NCI-H524 (cell line): ENCODE measurements around the gene SSPN.
"Not testable (repeated sequence)": the region's sequence is repeated elsewhere in the genome, so short reads cannot be mapped to it uniquely, and the experiment has no call there.

Experiments
- DNase-seq, 2 experiments: peaks; one replicate each; lab custom pipeline; 2025; lab: John Stamatoyannopoulos, UW

Gene SSPN

GRCh38 chr12:26229910-26230309 lies 34.5 kb downstream of the SSPN start:
- no peak for DNase-seq

- DNase-seq = no peak
These were observed 36.1 kb downstream of the SSPN start for GRCh38 chr12:26231470-26231869.

GRCh38 chr12:26231921-26232320 lies 36.5 kb downstream of the SSPN start:
- DNase-seq = no peak

DNA sequence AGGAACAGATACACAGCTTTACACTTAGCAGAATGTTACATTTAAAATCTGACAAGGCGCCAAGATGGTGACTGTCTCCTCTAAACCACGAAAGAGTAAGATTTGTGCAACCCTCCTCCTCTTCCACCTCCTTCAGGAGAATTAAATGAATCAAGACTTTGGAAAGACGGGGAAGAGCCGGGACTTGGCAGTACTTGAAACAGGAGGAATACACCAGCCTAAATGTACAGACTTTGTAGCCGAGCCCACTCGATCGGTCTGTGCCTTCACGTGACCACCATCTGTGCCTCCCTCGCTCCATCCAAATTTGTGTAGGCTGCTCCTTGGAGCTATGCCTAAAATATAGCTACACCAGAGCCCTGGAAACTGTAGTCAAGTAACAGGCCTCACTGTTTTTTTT lies 38.3 kb downstream of the SSPN start:
- peak; percentile 74 to 87 for DNase-seq

DNA sequence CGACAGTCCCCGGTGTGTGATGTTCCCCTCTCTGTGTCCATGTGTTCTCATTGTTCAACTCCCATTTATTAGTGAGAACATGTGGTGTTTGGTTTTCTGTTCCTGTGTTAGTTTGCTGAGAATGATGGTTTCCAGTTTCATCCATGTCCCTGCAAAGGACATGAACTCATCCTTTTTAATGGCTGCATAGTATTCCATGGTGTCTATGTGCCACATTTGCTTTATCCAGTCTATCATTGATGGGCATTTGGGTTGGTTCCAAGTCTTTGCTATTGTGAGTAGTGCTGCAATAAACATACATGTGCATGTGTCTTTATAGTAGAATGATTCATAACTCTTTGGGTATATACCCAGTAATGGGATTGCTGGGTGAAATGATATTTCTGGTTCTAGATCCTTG lies 40.1 kb downstream of the SSPN start:
- not testable (repeated sequence) for DNase-seq

GRCh38 chr12:26238341-26239121 lies 43.2 kb downstream of the SSPN start:
- DNase-seq = no peak

- DNase-seq = no peak
These were observed 43.9 kb downstream of the SSPN start for GRCh38 chr12:26239122-26239851.

DNA sequence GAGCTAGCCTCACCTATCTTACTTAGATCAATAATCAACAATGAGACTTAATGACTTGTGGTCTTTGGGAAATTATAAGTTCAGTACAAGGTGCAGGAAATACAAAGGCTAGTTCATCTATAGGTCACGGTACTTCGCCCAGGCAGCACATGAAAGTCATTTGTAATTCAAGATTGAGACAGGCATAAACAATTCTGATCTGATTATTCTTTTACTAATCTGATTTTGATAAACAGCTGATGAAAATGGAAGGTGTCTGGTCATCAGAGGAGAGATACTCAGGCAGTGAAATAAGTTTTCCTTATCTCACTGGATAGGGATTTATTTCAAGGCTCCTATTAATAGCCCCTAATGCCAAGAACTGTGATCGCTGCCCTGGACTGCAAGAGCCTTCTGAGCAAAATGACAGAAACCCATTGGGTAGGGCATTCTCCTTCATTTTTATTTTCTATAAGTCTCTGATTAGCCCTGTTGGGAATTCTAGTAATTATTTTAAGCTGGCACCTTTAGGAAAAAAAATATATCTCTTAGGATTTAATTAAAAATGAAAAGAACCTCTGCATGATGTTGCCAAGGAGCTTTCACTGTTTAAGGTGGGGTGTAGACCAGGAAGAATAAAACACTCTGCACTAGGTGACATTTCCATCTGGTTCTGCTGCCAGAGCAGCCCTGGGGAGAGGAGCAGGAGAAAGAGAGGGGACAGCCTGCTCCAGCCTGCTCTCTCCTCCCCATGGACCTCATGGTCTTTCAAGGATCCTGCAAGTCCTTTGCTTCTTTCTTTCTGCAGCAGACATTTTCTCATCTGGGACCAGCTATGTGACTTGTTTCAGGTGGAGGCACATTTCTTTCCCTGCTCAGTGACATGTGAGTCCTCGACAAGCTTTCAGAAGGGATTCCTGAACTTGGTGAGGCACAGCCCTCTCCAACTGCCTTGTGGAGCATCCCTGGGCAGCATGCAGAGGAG lies 44.8 kb downstream of the SSPN start:
- no peak for DNase-seq

- no peak for DNase-seq
These were observed 45.7 kb downstream of the SSPN start for GRCh38 chr12:26241080-26241479.

- DNase-seq = no peak
These were observed 47.3 kb downstream of the SSPN start for GRCh38 chr12:26242683-26243082.

DNA sequence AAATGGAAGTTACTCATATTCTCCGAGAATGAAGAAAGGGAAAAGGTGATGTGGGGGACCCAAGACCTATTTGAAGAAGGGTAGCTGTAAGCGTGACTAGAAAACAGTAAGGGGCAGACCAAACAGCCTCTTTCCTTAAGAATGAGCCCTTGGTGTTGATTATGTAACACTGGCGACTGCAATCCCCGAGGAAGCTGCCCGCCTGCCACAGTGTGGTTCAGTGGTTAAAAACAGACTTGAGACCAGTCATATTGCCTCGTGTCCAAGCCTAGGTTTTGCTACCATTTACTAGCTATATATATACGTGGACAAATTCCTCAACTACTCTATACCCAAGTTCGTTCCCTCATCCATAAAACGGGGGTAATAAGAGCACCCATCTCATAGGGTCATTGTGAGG lies 49.1 kb downstream of the SSPN start:
- DNase-seq = no peak

GRCh38 chr12:26245175-26245942 lies 50.0 kb downstream of the SSPN start:
- no peak for DNase-seq

DNA sequence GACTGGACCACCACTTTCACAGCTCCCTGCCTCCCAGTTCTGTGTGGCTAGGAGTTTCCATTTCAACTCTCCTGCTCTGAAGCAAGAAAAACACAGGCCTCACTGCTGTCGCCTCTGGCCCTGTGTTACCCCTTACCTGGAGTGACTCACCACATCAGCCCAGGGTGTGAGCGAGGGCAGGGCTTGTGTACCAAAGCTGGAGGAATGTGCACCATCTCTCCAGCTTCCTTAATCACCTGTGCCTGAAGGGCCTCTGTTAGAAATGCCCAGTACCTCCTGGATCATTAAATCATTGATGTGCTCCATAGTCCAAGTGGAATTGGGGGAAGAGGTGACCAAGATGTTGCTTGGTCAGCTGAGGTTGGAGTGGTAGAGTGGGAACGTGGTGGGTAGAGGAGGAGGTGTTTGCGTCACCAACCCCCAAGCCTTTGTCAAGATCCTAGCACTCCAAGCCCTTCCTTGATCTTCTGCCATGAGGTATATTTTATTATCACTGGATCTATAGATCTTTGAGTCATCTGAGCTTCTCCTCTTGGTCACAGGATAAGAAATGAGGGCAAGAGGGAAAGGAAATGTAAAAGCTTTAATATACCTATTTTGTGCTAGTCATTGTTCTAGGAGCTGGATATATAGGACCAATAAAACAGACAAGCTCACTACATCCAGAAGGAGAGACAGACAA lies 51.3 kb downstream of the SSPN start:
- DNase-seq = no peak

DNA sequence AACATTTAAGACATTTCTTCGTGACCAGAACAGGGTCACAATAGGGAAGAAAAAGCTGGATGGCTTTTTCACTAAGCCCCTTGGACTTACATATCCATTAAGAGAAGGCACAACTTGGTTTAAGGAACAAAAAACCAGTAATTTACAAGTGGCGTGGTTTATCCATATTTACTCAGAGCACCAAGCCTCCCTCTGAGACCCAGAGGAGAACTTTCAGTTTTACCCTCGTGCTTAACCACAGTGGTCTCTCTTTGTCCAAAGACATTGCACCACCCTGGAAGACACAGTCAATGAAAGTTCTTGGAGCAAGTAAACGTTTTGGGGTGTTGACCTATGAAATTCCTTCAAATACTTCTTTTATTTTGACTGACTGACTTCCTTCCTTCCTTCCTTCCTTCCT lies 52.5 kb downstream of the SSPN start:
- no peak for DNase-seq

DNA sequence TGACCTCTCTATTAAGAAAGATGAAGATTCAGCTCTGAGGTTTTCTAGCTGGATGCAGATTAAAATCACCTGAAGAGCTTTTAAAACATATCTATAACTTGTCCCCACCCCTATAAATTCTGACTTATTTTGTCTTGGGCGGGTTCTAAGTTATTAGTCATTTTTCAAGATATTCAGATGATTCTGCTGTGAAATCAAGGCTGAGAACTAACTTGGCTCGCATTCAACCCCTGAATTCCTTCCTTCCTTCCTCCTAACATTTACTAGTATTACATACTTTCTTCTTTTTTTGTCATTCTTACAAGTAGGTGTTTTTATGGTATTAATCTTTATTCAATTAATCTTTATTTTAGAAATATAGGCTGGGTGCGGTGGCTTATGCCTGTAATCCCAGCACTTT lies 55.4 kb downstream of the SSPN start:
- DNase-seq = no peak

- no peak for DNase-seq
These were observed 56.2 kb downstream of the SSPN start for GRCh38 chr12:26251600-26251999.

- no peak for DNase-seq
These were observed 57.6 kb downstream of the SSPN start for GRCh38 chr12:26252946-26253345.

- no peak for DNase-seq
These were observed 60.7 kb downstream of the SSPN start for GRCh38 chr12:26255893-26256645.

- no peak for DNase-seq
These were observed 69.0 kb downstream of the SSPN start for GRCh38 chr12:26264215-26264838.

DNA sequence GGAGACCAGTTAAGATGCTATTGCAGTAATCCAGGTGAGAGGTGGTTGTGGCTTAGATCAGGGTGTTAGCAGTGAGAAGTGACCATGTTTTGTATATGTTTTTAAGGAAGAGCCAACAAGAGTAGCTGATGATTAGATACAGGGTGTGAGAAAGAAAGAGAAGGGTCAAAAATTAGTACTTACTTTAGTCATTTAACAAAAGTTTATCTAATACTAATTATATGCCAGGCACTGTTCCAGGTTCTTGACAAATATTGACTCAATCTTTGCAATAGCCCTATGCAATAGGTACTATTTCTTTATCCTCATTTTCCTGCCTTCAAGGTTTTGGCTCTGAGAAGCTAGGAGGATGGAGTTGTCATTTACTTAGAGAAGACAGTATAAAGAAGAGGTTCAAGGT lies 70.2 kb downstream of the SSPN start:
- DNase-seq = no peak
